CD4-positive, alpha-beta T cell treated with Interleukin-10 for 1 hour (primary cell): ENCODE data around the gene FCER1G.

Experiments
- DNase-seq: peaks from one replicate; pipeline ENCODE4 v3.0.0-alpha.2; 2020

FCER1G gene

GRCh38 chr1:161215076-161215475 lies at the start of gene FCER1G:
Gene FCER1G, plus strand, starts transcription at chr1:161215295. Its CDS starts 27 bp downstream, at chr1:161215322.
- peak; percentile 23 for DNase-seq

GRCh38 chr1:161165742-161166668 lies 49.1 kb upstream of the FCER1G start, which contains the start of gene PPOX:
Gene PPOX, plus strand, starts transcription at chr1:161166426. Its CDS starts 422 bp downstream, at chr1:161166848.
- DNase-seq = peak; percentile 96

DNA sequence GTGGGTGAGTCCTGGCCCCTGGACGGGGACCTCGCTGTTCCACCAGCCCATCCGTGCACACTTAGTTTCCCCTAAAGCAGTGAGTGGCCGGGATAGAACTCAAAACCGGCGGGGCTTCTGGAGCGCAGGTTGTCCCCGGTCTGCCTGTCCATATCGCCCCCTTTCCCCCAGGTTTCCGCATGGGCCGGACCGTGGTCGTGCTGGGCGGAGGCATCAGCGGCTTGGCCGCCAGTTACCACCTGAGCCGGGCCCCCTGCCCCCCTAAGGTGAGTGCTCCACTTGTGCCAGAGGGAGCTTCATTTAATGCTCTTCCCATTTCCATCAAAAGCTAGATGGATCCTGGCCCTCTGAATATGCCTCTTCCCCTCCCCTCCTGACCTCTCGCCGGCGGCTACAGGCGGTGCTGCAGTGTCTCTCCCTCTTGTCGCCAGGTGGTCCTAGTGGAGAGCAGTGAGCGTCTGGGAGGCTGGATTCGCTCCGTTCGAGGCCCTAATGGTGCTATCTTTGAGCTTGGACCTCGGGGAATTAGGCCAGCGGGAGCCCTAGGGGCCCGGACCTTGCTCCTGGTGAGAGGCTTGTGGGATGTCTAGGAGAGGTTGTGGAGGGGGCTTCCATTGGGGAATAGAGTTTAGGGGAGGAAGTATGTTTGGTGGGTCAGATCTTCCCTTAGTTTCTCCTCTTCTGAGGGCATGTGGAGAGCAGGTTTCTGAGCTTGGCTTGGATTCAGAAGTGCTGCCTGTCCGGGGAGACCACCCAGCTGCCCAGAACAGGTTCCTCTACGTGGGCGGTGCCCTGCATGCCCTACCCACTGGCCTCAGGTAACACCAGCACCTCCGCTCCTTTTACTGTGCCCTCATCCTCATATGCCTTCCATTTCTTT lies 48.2 kb upstream of the FCER1G start:
- no peak for DNase-seq

DNA sequence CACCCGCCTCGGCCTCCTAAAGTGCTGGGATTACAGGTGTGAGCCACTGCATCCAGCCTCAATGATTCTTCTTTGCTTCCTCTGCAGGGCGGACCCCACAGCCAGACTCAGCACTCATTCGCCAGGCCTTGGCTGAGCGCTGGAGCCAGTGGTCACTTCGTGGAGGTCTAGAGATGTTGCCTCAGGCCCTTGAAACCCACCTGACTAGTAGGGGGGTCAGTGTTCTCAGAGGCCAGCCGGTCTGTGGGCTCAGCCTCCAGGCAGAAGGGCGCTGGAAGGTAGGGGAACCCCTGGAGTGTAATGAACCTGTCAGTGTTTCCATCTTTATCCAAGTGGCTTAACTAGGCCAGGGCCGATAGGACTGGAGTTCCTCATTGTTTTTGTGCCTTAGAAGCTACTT lies 46.2 kb upstream of the FCER1G start:
- DNase-seq = no peak

- no peak for DNase-seq
Observed at GRCh38 chr1:161171191-161171590, 43.9 kb upstream of the FCER1G start.

- no peak for DNase-seq
Observed at GRCh38 chr1:161171696-161172095, 43.4 kb upstream of the FCER1G start.

DNA sequence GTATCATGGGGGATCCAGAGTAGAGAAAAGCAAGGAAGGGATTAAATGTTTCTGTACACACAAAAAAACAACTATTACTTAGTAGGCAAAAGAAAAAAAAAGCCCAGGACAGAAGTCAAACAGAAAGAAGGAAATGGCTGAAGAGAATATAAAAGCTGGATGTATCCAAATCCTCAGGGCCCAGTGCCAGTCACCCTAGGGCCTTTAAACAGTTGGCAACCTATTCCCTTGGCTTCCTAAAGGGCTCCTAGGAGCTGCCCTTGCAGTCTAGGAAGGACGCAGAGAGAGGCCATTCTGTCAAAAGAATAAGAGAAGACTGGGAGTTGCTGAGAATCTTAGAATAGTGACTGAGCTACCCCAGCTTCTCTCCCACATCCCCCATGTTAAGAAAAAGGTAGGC lies 42.7 kb upstream of the FCER1G start:
- no peak for DNase-seq

GRCh38 chr1:161172776-161173376 lies 42.2 kb upstream of the FCER1G start:
- DNase-seq = no peak

- no peak for DNase-seq
Observed at GRCh38 chr1:161173711-161174110, 41.4 kb upstream of the FCER1G start.

GRCh38 chr1:161174911-161175310 lies 40.2 kb upstream of the FCER1G start:
- DNase-seq = no peak

- DNase-seq = no peak
Observed at GRCh38 chr1:161175771-161176453, 39.2 kb upstream of the FCER1G start.

DNA sequence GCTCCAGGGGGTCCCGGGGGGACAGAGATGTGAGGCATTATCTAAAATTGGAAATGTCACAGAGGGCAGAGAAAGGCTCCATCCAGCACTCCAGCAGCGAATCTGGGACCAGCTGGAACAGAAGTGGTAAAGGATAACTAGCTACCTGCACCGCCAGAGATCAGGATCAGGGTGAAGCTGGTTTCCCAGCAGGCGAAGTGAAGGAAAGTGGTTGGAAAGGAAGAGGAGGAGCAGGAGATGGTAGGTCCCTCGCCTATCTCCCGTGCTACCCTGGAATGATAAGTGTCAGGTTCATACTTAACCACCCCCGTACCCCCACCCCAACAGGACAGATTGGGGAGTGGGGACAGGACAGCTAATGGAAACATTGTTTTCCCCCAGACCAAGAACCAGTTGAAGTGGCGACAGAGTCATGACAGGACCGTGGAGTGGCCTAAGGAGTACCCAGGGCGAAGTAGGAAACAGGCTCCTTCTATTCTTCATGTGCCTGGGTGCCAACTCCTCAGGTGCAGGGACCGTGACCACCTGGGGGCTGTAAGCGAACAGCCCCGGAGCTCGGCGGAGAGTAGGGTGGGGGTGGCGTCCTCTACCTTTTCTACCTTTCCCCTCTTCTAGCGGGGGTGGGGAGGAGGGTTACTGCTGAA lies 38.5 kb upstream of the FCER1G start:
- DNase-seq = no peak

- peak; percentile 93 for DNase-seq
Observed at GRCh38 chr1:161177112-161177935, 37.8 kb upstream of the FCER1G start, which contains the start of gene B4GALT3. Gene B4GALT3, minus strand, starts transcription at chr1:161177507. Its CDS starts 1,447 bp downstream, at chr1:161176060.

GRCh38 chr1:161177936-161178244 lies 37.2 kb upstream of the FCER1G start:
- DNase-seq = no peak

- no peak for DNase-seq
Observed at GRCh38 chr1:161179698-161180097, 35.4 kb upstream of the FCER1G start.

GRCh38 chr1:161180639-161181038 lies 34.5 kb upstream of the FCER1G start:
- peak; percentile 35 for DNase-seq

DNA sequence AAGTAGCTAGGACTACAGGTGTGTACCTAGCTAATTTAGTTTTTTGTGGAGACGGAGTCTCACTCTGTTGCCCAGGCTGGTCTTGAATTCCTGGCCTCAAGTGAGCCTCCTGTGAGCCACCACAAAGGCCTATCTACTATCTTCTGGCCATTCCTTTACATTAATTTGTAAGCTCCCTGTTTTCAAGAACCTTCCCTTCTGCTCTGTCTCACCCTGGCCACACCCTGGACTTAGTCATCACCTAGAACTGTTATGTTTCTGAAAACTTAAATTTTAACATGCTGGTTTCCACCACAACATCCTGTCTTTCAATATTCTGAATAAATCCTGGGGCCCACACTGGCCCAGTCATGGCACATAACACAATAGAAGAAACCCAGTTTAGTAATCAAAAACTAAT lies 32.9 kb upstream of the FCER1G start:
- DNase-seq = peak; percentile 78

DNA sequence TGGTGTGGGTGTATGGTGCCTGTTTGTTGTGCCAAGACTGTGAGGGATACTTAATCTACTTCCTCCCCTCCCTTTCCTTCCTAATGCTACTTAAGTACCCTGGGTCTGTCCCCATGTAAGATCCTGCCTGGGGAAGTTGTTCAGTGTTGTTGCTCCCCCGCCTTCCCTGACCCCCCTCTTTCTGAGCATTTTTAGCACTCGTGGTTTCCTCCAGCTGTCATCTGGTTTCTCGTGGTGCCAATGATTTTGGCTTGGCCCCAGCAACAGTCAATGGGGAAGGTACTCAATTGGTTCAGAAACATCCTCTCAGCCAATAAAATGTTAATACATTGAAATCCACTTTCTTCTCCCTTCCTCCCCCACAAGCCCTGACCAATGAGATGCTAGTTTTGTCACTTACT lies 29.8 kb upstream of the FCER1G start:
- DNase-seq = peak; percentile 92

DNA sequence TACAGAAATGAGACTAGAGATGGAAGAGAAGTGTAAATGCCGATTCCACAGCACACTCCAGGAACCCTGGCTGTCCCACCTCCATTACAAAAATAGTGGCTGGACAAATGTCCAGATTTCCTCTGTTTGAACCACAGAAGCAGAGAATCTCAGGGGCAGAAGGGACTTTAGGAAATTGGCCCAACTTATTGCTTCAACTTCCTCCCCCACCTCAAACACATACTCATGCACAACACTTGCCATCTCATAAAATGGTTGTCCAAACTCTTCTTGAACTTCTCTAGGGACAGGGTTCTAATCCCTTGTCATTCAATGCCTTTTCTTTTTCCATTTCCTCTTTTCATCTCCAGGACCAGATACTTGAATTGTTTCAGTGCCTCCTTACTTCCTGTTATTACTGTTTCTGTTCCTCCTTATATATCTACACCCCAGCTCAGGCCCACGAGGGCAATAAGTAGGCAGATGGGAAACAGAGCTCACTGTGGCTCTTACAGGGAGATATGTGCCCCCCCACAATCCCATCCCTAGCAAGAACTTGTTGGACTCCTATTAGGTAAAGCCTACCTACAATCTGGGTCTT lies 29.3 kb upstream of the FCER1G start:
- no peak for DNase-seq

DNA sequence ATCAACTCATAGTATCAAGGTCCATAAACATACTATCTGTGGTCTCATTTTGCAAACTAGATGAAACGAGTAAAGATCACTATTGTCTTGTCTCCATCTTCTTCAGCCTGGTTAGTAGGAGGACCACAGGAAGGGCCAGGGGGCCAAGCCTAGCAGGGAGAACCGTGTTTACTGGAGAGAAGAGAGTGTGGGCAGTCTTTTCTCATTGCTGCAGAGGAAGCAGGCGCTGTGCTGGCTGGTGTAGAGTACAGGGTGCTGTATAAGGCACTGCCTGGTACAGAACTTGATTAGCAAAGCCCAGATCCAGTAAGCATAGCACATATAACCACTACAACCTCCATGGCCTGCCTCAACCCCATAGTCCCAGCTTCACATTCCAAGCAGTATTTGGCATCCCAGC lies 27.8 kb upstream of the FCER1G start:
- no peak for DNase-seq

GRCh38 chr1:161188381-161188780 lies 26.7 kb upstream of the FCER1G start:
- DNase-seq = no peak
